OCI-LY1 (cell line): ENCODE measurements around the gene PCAT6.

ENCODE experiments used
- EZH2 ChIP-seq: fragments of 200-600 bp; sonication (generic), shearing (Covaris generic); IDR thresholded peaks from 2 replicates; pipeline ENCODE4 v1.8.0; 2017; ENCODE audit warnings: borderline replicate concordance, mixed run types, mild to moderate bottlenecking, antibody characterized with exemption, low read length, moderate library complexity, mixed read lengths
- TF ChIP-seq, protein P1 (sequence below): fragments of 200-600 bp; sonication (generic), shearing (Covaris generic); IDR thresholded peaks from 2 replicates; pipeline ENCODE4 v1.5.1; 2017; ENCODE audit warnings: mild to moderate bottlenecking, antibody characterized with exemption, low read length, moderate library complexity, mixed read lengths

DNA sequence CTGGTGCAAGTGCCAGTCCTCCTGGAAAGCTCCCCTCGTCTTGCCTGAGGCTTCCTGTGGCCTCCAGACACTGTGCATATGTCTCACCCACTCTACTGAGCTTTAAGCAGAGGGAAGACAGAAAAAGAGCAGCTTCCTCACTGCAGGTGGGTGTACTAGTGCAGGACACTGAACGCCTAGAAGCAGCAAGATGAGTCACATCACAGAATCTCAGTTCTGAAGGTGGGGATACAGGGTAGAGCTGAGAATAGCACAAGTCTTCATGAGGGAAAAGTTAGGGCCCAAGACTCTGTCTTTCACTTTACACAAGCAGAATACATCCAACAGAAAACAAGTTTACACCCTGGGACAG, 37.4 kb downstream of the PCAT6 start:
- TF ChIP-seq, protein P1, sequence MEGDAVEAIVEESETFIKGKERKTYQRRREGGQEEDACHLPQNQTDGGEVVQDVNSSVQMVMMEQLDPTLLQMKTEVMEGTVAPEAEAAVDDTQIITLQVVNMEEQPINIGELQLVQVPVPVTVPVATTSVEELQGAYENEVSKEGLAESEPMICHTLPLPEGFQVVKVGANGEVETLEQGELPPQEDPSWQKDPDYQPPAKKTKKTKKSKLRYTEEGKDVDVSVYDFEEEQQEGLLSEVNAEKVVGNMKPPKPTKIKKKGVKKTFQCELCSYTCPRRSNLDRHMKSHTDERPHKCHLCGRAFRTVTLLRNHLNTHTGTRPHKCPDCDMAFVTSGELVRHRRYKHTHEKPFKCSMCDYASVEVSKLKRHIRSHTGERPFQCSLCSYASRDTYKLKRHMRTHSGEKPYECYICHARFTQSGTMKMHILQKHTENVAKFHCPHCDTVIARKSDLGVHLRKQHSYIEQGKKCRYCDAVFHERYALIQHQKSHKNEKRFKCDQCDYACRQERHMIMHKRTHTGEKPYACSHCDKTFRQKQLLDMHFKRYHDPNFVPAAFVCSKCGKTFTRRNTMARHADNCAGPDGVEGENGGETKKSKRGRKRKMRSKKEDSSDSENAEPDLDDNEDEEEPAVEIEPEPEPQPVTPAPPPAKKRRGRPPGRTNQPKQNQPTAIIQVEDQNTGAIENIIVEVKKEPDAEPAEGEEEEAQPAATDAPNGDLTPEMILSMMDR, result no peak
- TF ChIP-seq EZH2, result no peak
